HepG2 (cell line): ENCODE results near the gene COQ7. TPM values are rescaled to one million over a fixed set of nuclear protein-coding genes. Genes with fewer than 3 reads are reported as not detected.
A peak's percentile ranks its signal among the peaks of the same experiment; 100 is the strongest.

ENCODE experiments used
- EED ChIP-seq: sonication (generic); formaldehyde crosslinking; IDR thresholded peaks from 2 replicates; pipeline ENCODE4 v1.5.0; 2020; ENCODE audit warnings: mild to moderate bottlenecking, missing genetic modification reagents
- FUBP1 ChIP-seq: sonication (generic); formaldehyde crosslinking; IDR thresholded peaks from 2 replicates; pipeline ENCODE4 v1.5.1; 2020; ENCODE audit warnings: missing genetic modification reagents, mild to moderate bottlenecking, borderline replicate concordance
- GTF3A ChIP-seq: sonication (generic); formaldehyde crosslinking; conservative IDR thresholded peaks from 2 replicates; pipeline ENCODE4 v1.4.0; 2020; ENCODE audit warnings: mild to moderate bottlenecking, missing genetic modification reagents
- KAT2B ChIP-seq: fragments of 150-350 bp; IDR thresholded peaks from 2 replicates; pipeline ENCODE4 v1.6.1; 2014; ENCODE audit warnings: low read depth, low read length, borderline replicate concordance
- KMT2B ChIP-seq: IDR thresholded peaks from 2 replicates; pipeline ENCODE4 v1.6.1; 2016; ENCODE audit warnings: missing genetic modification reagents, missing compliant biosample characterization
- MAFK ChIP-seq, 2 experiments: IDR thresholded peaks in 1 of 2; conservative IDR thresholded peaks in 1 of 2; 2 replicates each; pipeline ENCODE4 v1.6.1; 2011; ENCODE audit warnings: improper control_type of control experiment in 2 of 2, low read length in 2 of 2
- NFE2L2 ChIP-seq: fragments of 150-350 bp; IDR thresholded peaks from 2 replicates; pipeline ENCODE4 v1.6.1; 2014; ENCODE audit warnings: low read length
- PHB2 ChIP-seq: fragments of 450-650 bp; IDR thresholded peaks from 2 replicates; pipeline ENCODE4 v1.6.1; 2018; ENCODE audit not compliant: partially characterized antibody
- RNF2 ChIP-seq: fragments of 450-650 bp; conservative IDR thresholded peaks from 2 replicates; pipeline ENCODE4 v1.6.1; 2016; ENCODE audit warnings: low read depth
- SATB2 ChIP-seq: sonication (generic); formaldehyde crosslinking; IDR thresholded peaks from 2 replicates; pipeline ENCODE4 v1.5.0; 2020; ENCODE audit warnings: missing genetic modification reagents
- SP1 ChIP-seq, 2 experiments: fragments of 450-650 bp in 1 of 2; sonication (generic) in 1 of 2; formaldehyde crosslinking in 1 of 2; IDR thresholded peaks; 2 replicates each; pipeline versions ENCODE4 v1.4.0 to v1.6.1; 2016 to 2020; ENCODE audit warnings: missing genetic modification reagents in 1 of 2
- SP2 ChIP-seq: sonication (generic); formaldehyde crosslinking; IDR thresholded peaks from 2 replicates; pipeline ENCODE4 v1.5.1; 2020; ENCODE audit warnings: mild to moderate bottlenecking, missing genetic modification reagents
- SSRP1 ChIP-seq: IDR thresholded peaks from 2 replicates; pipeline ENCODE4 v1.6.1; 2016; ENCODE audit warnings: control low read depth
- ZBED4 ChIP-seq: sonication (generic); formaldehyde crosslinking; IDR thresholded peaks from 2 replicates; pipeline ENCODE4 v1.4.0; 2020; ENCODE audit warnings: missing genetic modification reagents, borderline replicate concordance
- ZBTB14 ChIP-seq: sonication (generic); formaldehyde crosslinking; IDR thresholded peaks from 2 replicates; pipeline ENCODE4 v1.4.0; 2020; ENCODE audit warnings: missing genetic modification reagents
- ZNF160 ChIP-seq: sonication (generic); formaldehyde crosslinking; IDR thresholded peaks from 2 replicates; pipeline ENCODE4 v1.8.0; 2022; ENCODE audit warnings: mild to moderate bottlenecking, inconsistent platforms, missing genetic modification reagents
- ZNF251 ChIP-seq: sonication (generic); formaldehyde crosslinking; IDR thresholded peaks from 2 replicates; pipeline ENCODE4 v1.9.0; 2021; ENCODE audit warnings: mild to moderate bottlenecking, missing genetic modification reagents
- ZNF501 ChIP-seq: sonication (generic); formaldehyde crosslinking; IDR thresholded peaks from 2 replicates; pipeline ENCODE4 v1.5.1; 2020; ENCODE audit warnings: mild to moderate bottlenecking, moderate library complexity, missing genetic modification reagents
- ZNF580 ChIP-seq: IDR thresholded peaks from 2 replicates; pipeline ENCODE4 v1.6.1; 2016; ENCODE audit warnings: low read depth, borderline replicate concordance
- ZNF589 ChIP-seq: sonication (generic); formaldehyde crosslinking; conservative IDR thresholded peaks from 2 replicates; pipeline ENCODE4 v1.8.0; 2022; ENCODE audit warnings: mild to moderate bottlenecking, moderate library complexity, missing genetic modification reagents
- ZNF772 ChIP-seq: sonication (generic); formaldehyde crosslinking; IDR thresholded peaks from 2 replicates; pipeline ENCODE4 v1.5.0; 2020; ENCODE audit warnings: mild to moderate bottlenecking, missing genetic modification reagents
- ZNF776 ChIP-seq: sonication (generic); formaldehyde crosslinking; IDR thresholded peaks from 2 replicates; pipeline ENCODE4 v1.4.0; 2020; ENCODE audit warnings: mild to moderate bottlenecking, missing genetic modification reagents
- ZNF891 ChIP-seq: sonication (generic); formaldehyde crosslinking; IDR thresholded peaks from 2 replicates; pipeline ENCODE4 v1.5.0; 2020; ENCODE audit warnings: mild to moderate bottlenecking, missing genetic modification reagents
- polyA plus RNA-seq, 8 experiments: library from polyadenylated mRNA; depleted of rRNA in 3 of 8; stranded (reverse) in 7 of 8; unstranded in 1 of 8; fragments of >200 nt; fragmentation: Illumina TruSeq in 4 of 8; extraction: Trizol in 4 of 8; gene quantifications; 2 replicates each; pipeline versions ENCODE4 v1.2.1 to v1.2.3, GENCODE V29; 2011 to 2016; ENCODE audit warnings: low read depth in 4 of 8, missing spikeins in 1 of 8, mixed read lengths in 1 of 8; ENCODE audit not compliant: insufficient read depth in 1 of 8
- total RNA-seq, 5 experiments: library from RNA; depleted of rRNA; stranded (reverse); fragments of >200 nt; fragmentation: Illumina TruSeq; extraction: Trizol; gene quantifications; 2 replicates each; pipeline ENCODE4 v1.2.3, GENCODE V29; 2016; ENCODE audit warnings: low read depth in 1 of 5

The COQ7 gene
- total and polyA plus RNA-seq, 2 of the 13 experiments (the other 11 are each of a cell fraction or from before 2014, with no cell fraction given), result 20.1 to 45.7 TPM

- TF ChIP-seq SSRP1 (CRISPR knock-in tag) (no peak), ZNF160 (CRISPR knock-in tag) (peak; percentile 96; the same call in 1 of the 2 replicates), KAT2B (0 out of 2 replicates have a peak, but pooled peaks have one; percentile 17), ZNF580 (CRISPR knock-in tag) (peak; percentile 94), ZNF772 (0 out of 2 replicates have a peak, but pooled peaks have one; percentile 40), ZBTB14 (CRISPR knock-in tag) (no peak; the same call in 1 of the 2 replicates), ZNF891 (CRISPR knock-in tag) (peak; percentile 96), PHB2 (no peak), SP1 (IDR thresholded peaks at IDR 0.05) (no peak), SP1 (CRISPR knock-in tag; IDR thresholded peaks at IDR 0.05) (peak; percentile 59), NFE2L2 (no peak), RNF2 (peak; percentile 80), SP2 (CRISPR knock-in tag) (no peak), ZNF589 (CRISPR knock-in tag) (no peak), MAFK (conservative IDR thresholded peaks at IDR 0.05 in 1 of 2, IDR thresholded peaks at IDR 0.05 in 1 of 2; ENCODE audit: low read length in 2 of 2) (no peak), KMT2B (CRISPR knock-in tag) (peak; percentile 76), EED (peak; percentile 54; the same call in 1 of the 2 replicates), ZNF251 (CRISPR knock-in tag) (no peak), GTF3A (CRISPR knock-in tag) (peak; percentile 94; the same call in 1 of the 2 replicates), ZBED4 (CRISPR knock-in tag) (peak; percentile 67; the same call in 1 of the 2 replicates), SATB2 (CRISPR knock-in tag) (no peak), ZNF776 (peak; percentile 72; the same call in 1 of the 2 replicates), FUBP1 (CRISPR knock-in tag) (no peak), ZNF501 (CRISPR knock-in tag) (peak; percentile 98)
Observed at GRCh38 chr16:19086322-19087199, 19.1 kb downstream of the COQ7 start (continued).
